ENCODE data around the gene AGTRAP.

The AGTRAP gene

GRCh38 chr1:11714831-11715575 is 20.9 kb upstream of the AGTRAP start:
- in situ Hi-C loops (cut with HindIII; ENCODE audit: low sequenced_read_pairs) = no loop called here
- H3K4me3 ChIP-seq (ENCODE audit: low read depth, low read length) = no peak overlapping the region
- DNase-seq (ENCODE audit: low read depth, low spot score) = no peak
- TF ChIP-seq, protein P1, sequence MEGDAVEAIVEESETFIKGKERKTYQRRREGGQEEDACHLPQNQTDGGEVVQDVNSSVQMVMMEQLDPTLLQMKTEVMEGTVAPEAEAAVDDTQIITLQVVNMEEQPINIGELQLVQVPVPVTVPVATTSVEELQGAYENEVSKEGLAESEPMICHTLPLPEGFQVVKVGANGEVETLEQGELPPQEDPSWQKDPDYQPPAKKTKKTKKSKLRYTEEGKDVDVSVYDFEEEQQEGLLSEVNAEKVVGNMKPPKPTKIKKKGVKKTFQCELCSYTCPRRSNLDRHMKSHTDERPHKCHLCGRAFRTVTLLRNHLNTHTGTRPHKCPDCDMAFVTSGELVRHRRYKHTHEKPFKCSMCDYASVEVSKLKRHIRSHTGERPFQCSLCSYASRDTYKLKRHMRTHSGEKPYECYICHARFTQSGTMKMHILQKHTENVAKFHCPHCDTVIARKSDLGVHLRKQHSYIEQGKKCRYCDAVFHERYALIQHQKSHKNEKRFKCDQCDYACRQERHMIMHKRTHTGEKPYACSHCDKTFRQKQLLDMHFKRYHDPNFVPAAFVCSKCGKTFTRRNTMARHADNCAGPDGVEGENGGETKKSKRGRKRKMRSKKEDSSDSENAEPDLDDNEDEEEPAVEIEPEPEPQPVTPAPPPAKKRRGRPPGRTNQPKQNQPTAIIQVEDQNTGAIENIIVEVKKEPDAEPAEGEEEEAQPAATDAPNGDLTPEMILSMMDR (IDR thresholded peaks at IDR 0.05; ENCODE audit: low read depth, low read length) = no peak

- in situ Hi-C loops (cut with HindIII; ENCODE audit: low sequenced_read_pairs) = no loop called here
- H3K4me3 ChIP-seq (ENCODE audit: low read depth, low read length) = peak overlapping the region; percentile 14
- DNase-seq (ENCODE audit: low read depth, low spot score) = peak; percentile 60
- TF ChIP-seq, protein P1 (IDR thresholded peaks at IDR 0.05; ENCODE audit: low read depth, low read length) = peak; percentile 98
Observed at GRCh38 chr1:11719313-11720032, 16.5 kb upstream of the AGTRAP start.

DNA sequence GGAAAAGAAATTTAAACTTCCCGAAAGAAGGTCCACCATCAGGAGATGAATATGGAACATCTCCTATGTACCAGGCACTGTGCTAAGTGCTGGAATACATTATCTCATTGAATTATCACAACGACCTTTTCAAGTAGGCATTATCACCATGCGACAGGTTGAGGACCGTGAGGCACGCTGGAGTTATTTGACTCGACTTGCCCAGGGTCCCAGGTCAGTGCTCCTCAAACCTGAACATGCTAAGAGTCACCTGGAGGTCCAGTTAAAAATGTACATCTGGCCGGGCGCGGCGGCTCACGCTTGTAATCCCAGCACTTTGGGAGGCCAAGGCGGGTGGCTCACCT is 15.9 kb upstream of the AGTRAP start:
- TF ChIP-seq, protein P1 (IDR thresholded peaks at IDR 0.05; ENCODE audit: low read depth, low read length) = no peak
- in situ Hi-C loops (cut with HindIII; ENCODE audit: low sequenced_read_pairs) = no loop called here
- no peak overlapping the region for H3K4me3 ChIP-seq (ENCODE audit: low read depth, low read length)

DNA sequence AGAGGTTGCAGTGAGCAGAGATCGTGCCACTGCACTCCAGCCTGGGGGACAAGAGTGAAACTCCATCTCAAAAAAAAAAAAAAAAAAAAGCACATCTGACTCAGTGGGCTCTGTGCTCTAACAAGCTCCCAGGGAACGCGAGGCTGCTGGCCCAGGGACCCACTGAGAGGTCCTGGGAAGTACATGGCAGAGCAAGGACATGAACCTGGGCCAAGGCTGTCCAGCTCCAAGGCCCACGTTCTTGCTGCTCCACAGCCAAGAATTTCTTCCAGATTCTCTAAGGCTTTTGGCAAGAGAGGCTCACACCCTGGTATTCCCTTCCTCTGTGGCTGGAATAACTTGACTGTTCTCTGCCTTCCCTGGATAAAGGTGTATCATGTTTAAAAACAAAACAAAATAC is 15.4 kb upstream of the AGTRAP start:
- TF ChIP-seq, protein P1 (IDR thresholded peaks at IDR 0.05; ENCODE audit: low read depth, low read length) = no peak
- no peak overlapping the region for H3K4me3 ChIP-seq (ENCODE audit: low read depth, low read length)
- in situ Hi-C loops (cut with HindIII; ENCODE audit: low sequenced_read_pairs) = no loop called here
- no peak for DNase-seq (ENCODE audit: low read depth, low spot score)

More for the DNA sequence above, 15.9 kb upstream of the AGTRAP start:
- no peak for DNase-seq (ENCODE audit: low read depth, low spot score)

- in situ Hi-C loops (cut with HindIII; ENCODE audit: low sequenced_read_pairs) = no loop called here
- H3K4me3 ChIP-seq (ENCODE audit: low read depth, low read length) = no peak overlapping the region
- TF ChIP-seq, protein P1 (IDR thresholded peaks at IDR 0.05; ENCODE audit: low read depth, low read length) = no peak
- DNase-seq (ENCODE audit: low read depth, low spot score) = no peak
Observed at GRCh38 chr1:11721311-11721710, 14.6 kb upstream of the AGTRAP start.

DNA sequence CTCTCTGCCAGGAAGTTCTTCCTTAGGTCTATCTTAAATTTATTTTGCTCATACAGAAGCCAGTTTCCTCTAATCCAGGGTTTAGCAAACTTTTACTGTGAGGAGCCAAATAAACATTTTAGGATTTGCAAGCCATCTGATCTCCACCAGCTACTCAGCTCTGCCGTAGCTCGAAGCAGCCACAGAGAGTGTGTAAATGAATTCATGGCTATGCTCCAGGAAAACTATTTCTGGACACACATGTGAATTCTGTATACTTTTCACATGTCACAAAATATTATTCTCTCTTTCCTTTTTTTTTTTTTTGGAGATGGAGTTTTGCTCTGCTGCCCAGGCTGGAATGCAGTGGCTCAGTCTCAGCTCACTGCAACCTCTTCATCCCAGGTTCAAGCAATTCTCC is 13.4 kb upstream of the AGTRAP start:
- in situ Hi-C loops (cut with HindIII; ENCODE audit: low sequenced_read_pairs) = no loop called here
- DNase-seq (ENCODE audit: low read depth, low spot score) = no peak
- no peak overlapping the region for H3K4me3 ChIP-seq (ENCODE audit: low read depth, low read length)
- TF ChIP-seq, protein P1 (IDR thresholded peaks at IDR 0.05; ENCODE audit: low read depth, low read length) = no peak

Measured in astrocyte of the spinal cord (primary cell).